ENCODE data around the gene TMEM114.
"Not testable (repeated sequence)": the region's sequence is repeated elsewhere in the genome, so short reads cannot be mapped to it uniquely, and the experiment has no call there.

DNA sequence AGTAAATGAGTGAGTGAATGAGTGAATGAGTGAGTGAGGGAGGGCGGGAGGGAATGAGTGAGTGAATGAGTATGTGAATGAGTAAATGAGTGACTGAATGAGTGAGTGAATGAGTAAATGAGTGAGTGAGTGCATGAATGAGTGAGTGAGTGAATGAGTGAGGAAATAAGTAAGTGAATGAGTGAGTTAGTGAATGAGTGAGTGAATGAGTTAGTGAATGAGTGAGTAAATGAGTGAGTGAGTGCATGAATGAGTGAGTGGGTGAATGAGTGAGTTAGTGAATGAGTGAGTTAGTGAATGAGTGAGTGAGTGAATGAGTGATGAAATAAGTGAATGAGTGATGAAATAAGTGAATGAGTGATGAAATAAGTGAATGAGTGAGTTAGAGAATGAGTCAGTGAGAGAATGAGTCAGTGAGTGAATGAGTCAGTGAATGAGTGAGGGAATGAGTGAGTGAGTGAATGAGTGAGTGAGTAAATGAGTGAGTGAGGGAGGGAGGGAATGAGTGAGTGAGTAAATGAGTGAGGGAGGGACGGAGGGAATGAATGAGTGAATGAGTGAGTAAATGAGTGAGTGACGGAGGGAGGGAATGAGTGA, 26.3 kb downstream of the TMEM114 start:
- not testable (repeated sequence) for TF ChIP-seq CTCF, POLR2A, POLR2AphosphoS5 (IDR thresholded peaks at IDR 0.05)

All from stomach (tissue), 4 donors.